Activated CD4-positive, alpha-beta T cell treated with anti-CD3 and anti-CD28 coated beads for 36 hours (primary cell): ENCODE data around the gene GCC1. TPM values are rescaled to one million over a fixed set of nuclear protein-coding genes. Genes with fewer than 3 reads are reported as not detected.

Source experiments
- ATAC-seq: fragments of 200-7000 bp; cut with Tn5 transposase; one replicate; pipeline ENCODE4 v1.10.0; 2021; ENCODE audit warnings: mild to moderate bottlenecking, moderate library complexity
- CTCF ChIA-PET: fragments of 350-600 bp; sonication (Branson Sonifier 250); formaldehyde crosslinking; loops from one replicate; lab custom pipeline; 2021; ENCODE audit warnings: antibody characterized with exemption; lab: Charles Lee
- POLR2A ChIA-PET: fragments of 350-600 bp; sonication (Branson Sonifier 250); formaldehyde crosslinking; loops from one replicate; lab custom pipeline; 2021; ENCODE audit warnings: antibody characterized with exemption, inconsistent platforms; lab: Charles Lee
- DNase-seq: peaks from one replicate; pipeline ENCODE4 v3.0.0-alpha.2; 2020
- H3K27ac Mint-ChIP-seq: one replicate; pipeline ENCODE4 v1.8.0; 2021; ENCODE audit warnings: mixed read lengths
- H3K27me3 Mint-ChIP-seq: one replicate; pipeline ENCODE4 v1.8.0; 2021; ENCODE audit warnings: mixed read lengths
- H3K36me3 Mint-ChIP-seq: one replicate; pipeline ENCODE4 v1.8.0; 2021; ENCODE audit warnings: low read depth, mixed read lengths
- H3K4me1 Mint-ChIP-seq: one replicate; pipeline ENCODE4 v1.8.0; 2021; ENCODE audit warnings: mixed read lengths
- H3K4me3 Mint-ChIP-seq: one replicate; pipeline ENCODE4 v1.8.0; 2021; ENCODE audit warnings: mild to moderate bottlenecking, moderate library complexity, mixed read lengths
- H3K9me3 Mint-ChIP-seq: one replicate; pipeline ENCODE4 v1.8.0; 2021; ENCODE audit warnings: low read depth, mixed read lengths
- intact Hi-C, 2 experiments: fragments of 100-400 bp; cut with DNase I in 1 of 2; cut with micrococcal nuclease in 1 of 2; formaldehyde crosslinking; loops; one replicate each; pipeline versions ENCODE4 v1.14.2 to v1.15.1; 2022 to 2024; cut with DNase I, micrococcal nuclease
- total RNA-seq, 2 experiments: library from RNA; stranded (reverse); gene quantifications; one replicate each; pipeline ENCODE4 v1.2.3, GENCODE V29; 2021

GCC1 gene
- total RNA-seq, 2 experiments from 2014 or later: 11.5 to 13.9 TPM

DNA sequence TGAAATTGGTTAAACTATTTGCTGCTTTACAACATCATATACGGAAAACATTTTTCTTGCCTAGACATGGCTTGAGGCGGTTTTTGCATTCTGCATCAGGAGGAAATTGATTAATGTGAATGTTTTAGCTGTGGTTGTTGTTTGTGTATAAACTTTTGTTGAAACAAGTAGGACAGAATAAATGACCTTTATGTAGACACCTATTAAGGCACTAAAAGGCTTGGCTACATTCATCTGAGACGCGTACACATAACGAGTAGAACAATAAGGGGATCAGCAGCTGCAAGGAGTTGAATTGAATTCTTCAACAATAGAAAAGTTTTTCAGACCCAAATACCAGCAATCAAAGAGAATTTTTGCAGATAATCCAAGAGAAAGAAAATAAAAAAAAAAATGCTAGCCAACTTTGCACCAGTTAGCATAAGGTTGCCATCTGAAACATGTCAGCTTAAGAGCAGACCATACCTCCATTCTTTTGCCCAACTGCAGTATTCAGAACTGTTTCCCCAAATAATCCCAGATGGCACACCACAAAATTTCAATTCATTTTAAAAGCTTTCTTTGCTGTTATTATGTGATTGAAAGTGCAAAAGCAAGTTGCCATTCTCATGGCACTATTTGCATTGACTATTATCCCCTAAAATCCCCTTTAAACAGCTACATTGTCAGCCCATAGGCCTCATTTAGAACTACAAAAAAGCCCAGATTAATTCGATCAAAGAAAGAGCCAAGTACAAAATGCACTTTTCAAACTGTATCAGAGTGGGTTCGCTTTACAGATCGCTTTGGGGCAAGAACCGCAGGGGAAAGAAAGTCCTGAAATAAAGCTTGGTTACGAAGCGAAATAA is 49.6 kb downstream of the GCC1 start:
- no peaks in the 10 kb centered on the region for H3K9me3 Mint-ChIP-seq
- H3K4me1 Mint-ChIP-seq: no peaks in the 10 kb centered on the region
- CTCF ChIA-PET: interaction anchor here (1.0 kb wide), 1 partner anchor 193 kb away, joined by 3 read pairs; no protein-coding TSS in a partner anchor
- DNase-seq (no peak), ATAC-seq (no peak)
- no peak overlapping the region for H3K27ac Mint-ChIP-seq
- intact Hi-C loops: no loop called here
- H3K4me3 Mint-ChIP-seq: no peak overlapping the region
- peaks cover 47% of the 10 kb centered on the region for H3K27me3 Mint-ChIP-seq
- no peaks in the 10 kb centered on the region for H3K36me3 Mint-ChIP-seq
- POLR2A ChIA-PET: no interaction called here

DNA sequence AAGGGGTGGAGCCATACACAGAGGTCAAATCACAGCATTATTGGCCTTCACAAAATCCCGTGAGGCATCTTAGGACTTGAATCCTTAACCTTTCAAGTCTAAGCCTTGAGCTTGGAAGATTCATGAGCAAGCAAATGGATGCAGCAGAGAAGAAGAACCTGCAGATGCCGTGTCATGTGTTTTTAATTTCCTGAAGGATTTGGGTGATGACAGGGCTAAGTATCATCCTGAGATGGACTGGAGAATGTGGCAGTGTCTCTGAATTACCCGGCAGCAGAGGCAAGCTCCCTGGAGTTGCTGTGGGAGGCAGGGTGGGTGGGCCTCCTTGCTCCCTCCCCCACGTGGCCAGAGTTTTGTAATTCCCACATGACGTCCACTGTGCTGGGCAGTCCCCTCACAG is 50.8 kb downstream of the GCC1 start:
- ChIA-PET POLR2A (no interaction called here), CTCF (no interaction called here)
- intact Hi-C loops: no loop called here
- no peak overlapping the region for H3K4me3 Mint-ChIP-seq
- no peaks in the 10 kb centered on the region for H3K4me1 Mint-ChIP-seq
- ATAC-seq (no peak), DNase-seq (no peak)
- H3K27ac Mint-ChIP-seq: no peak overlapping the region
- no peaks in the 10 kb centered on the region for H3K36me3 Mint-ChIP-seq
- H3K27me3 Mint-ChIP-seq: peaks cover 44% of the 10 kb centered on the region
- H3K9me3 Mint-ChIP-seq: peaks cover 2% of the 10 kb centered on the region

DNA sequence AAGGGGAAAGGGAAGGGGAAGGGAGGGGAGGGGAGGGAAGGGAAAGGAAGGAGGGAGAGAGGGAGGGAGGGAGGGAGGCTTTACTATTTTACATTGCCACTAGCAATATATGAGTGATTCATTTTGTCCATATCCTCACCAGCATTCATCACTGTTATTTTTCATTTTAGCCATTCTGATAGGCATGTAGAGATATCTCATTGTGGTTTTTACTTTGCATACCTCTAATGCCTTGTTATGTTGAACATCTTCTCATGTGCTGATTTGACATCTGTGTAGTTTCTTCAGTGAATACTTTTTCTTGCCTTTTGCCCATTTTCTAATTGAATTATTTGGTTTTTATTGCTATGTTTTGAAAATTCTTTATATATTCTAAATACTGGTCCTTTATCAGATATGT is 52.7 kb downstream of the GCC1 start:
- no peak for ATAC-seq
- POLR2A ChIA-PET: no interaction called here
- peaks cover 41% of the 10 kb centered on the region for H3K27me3 Mint-ChIP-seq
- DNase-seq: no peak
- no peak overlapping the region for H3K27ac Mint-ChIP-seq
- no peak overlapping the region for H3K4me3 Mint-ChIP-seq
- intact Hi-C loops: no loop called here
- no peaks in the 10 kb centered on the region for H3K36me3 Mint-ChIP-seq
- no peaks in the 10 kb centered on the region for H3K4me1 Mint-ChIP-seq
- CTCF ChIA-PET: interaction anchor here (0.5 kb wide), 1 partner anchor 31 kb away, joined by 3 read pairs; no protein-coding TSS in a partner anchor
- H3K9me3 Mint-ChIP-seq: peaks cover 2% of the 10 kb centered on the region

DNA sequence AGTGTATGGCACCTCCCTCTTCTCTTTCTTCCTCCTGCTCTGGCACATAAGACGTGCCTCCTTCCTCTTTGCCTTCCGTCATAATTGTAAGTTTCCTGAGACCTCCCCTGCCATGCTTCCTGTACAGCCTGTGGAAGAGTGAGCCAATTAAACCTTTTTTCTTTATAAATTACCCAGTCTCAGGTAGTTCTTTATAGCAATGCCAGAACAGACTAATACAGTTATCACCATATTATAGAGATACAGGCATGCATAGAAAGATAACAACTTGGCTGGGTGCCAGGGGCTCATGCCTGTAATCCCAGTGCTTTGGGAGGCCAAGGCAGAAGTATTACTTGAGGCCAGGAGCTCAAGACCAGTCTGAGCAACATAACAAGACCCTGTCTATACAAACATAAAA is 53.2 kb downstream of the GCC1 start:
- Mint-ChIP-seq H3K9me3 (peaks cover 2% of the 10 kb centered on the region), H3K27ac (no peak overlapping the region), H3K4me3 (no peak overlapping the region), H3K4me1 (no peaks in the 10 kb centered on the region), H3K27me3 (peaks cover 38% of the 10 kb centered on the region), H3K36me3 (no peaks in the 10 kb centered on the region)
- intact Hi-C loops: no loop called here
- POLR2A ChIA-PET: no interaction called here
- CTCF ChIA-PET: interaction anchor here (0.5 kb wide), 1 partner anchor 30 kb away, joined by 3 read pairs; no protein-coding TSS in a partner anchor
- no peak for DNase-seq
- ATAC-seq: no peak

Other genes with a start within 250 kb of the GCC1 start
- gene ZNF800, start 192.9 kb downstream of the GCC1 start, total RNA-seq: 10 to 100 TPM; 27.5 to 34.7 TPM
- 100 to 1,000 TPM; 113 to 115 TPM for gene ARF5, start 2.8 kb upstream of the GCC1 start, total RNA-seq
- under 1 TPM; 0.62 to 0.83 TPM for gene FSCN3, start 8.1 kb upstream of the GCC1 start, total RNA-seq
- not detected for gene PAX4, start 32.5 kb upstream of the GCC1 start, total RNA-seq
- 100 to 1,000 TPM; 193 to 214 TPM for gene SND1, start 66.6 kb upstream of the GCC1 start, total RNA-seq